ENCODE measurements around the gene INSL4. TPM values are rescaled to one million over a fixed set of nuclear protein-coding genes. Genes with fewer than 3 reads are reported as not detected.

Gene INSL4
- total RNA-seq, 1 experiment from 2014 or later = not detected

GRCh38 chr9:5195463-5195862 lies 35.8 kb upstream of the INSL4 start:
- no peak for TF ChIP-seq CTCF (conservative IDR thresholded peaks at IDR 0.05)
- no peak for DNase-seq
- Histone ChIP-seq H2BK20ac (ENCODE audit: low read depth, low read length, poor library complexity, severe bottlenecking) (no peak overlapping the region), H3K23me2 (ENCODE audit: insufficient read length, low read depth, low read length, poor library complexity, severe bottlenecking) (no peaks in the 10 kb centered on the region), H2AFZ (ENCODE audit: low read length) (no peak overlapping the region), H3K14ac (ENCODE audit: insufficient read depth, low read length) (no peak overlapping the region), H4K8ac (replicated peaks; ENCODE audit: insufficient read length, low read depth, low read length) (no peak overlapping the region), H3K27ac (ENCODE audit: insufficient read length, low read depth, low read length) (no peak overlapping the region), H3K9ac (ENCODE audit: extremely low read depth, insufficient read length, low read length) (no peak overlapping the region), H3K27me3 (ENCODE audit: insufficient read depth, low read length) (no peaks in the 10 kb centered on the region), H3T11ph (ENCODE audit: low read length) (no peak overlapping the region), H2AK5ac (ENCODE audit: insufficient read length, low read length) (no peak overlapping the region), H3K23ac (ENCODE audit: insufficient read length, low read depth, low read length) (no peak overlapping the region), H2BK120ac (ENCODE audit: low read depth, low read length, poor library complexity, severe bottlenecking) (no peak overlapping the region), H4K5ac (ENCODE audit: insufficient read length, low read depth, low read length) (no peak overlapping the region), H4K20me1 (ENCODE audit: control insufficient read depth, insufficient read depth, insufficient read length) (no peaks in the 10 kb centered on the region), H3K18ac (ENCODE audit: insufficient read length, low read depth, low read length) (no peak overlapping the region), H2BK5ac (ENCODE audit: insufficient read length, low read length) (no peak overlapping the region), H3K56ac (ENCODE audit: insufficient read length, low read depth, low read length) (no peak overlapping the region), H2BK15ac (ENCODE audit: low read depth, low read length) (no peak overlapping the region), H3K79me2 (ENCODE audit: insufficient read depth, low read length) (no peaks in the 10 kb centered on the region), H3K4me2 (ENCODE audit: insufficient read depth, insufficient read length, low read length) (no peak overlapping the region), H3K79me1 (ENCODE audit: insufficient read depth, low read depth, low read length, poor library complexity, severe bottlenecking) (no peaks in the 10 kb centered on the region), H4K91ac (ENCODE audit: insufficient read length, low read depth, low read length) (no peak overlapping the region), H3K4ac (ENCODE audit: low read depth, low read length) (no peak overlapping the region), H3K4me1 (ENCODE audit: insufficient read depth, low read length) (no peaks in the 10 kb centered on the region), H3K9me3 (ENCODE audit: control insufficient read depth, low read depth, low read length) (no peaks in the 10 kb centered on the region), H2BK12ac (ENCODE audit: insufficient read length, low read depth, low read length) (no peak overlapping the region)
- H3K27ac Mint-ChIP-seq = no peak overlapping the region
- H3K36me3 Mint-ChIP-seq (ENCODE audit: insufficient read depth in 1 of 3, low read depth in 3 of 3) = no peaks in the 10 kb centered on the region
- H3K27me3 Mint-ChIP-seq (ENCODE audit: low read depth) = no peaks in the 10 kb centered on the region
- H3K4me1 Mint-ChIP-seq = 0 out of 4 replicates have a peak, but pooled peaks cover 0 to 3% of the 10 kb centered on the region in 2 experiments
- WGBS (ENCODE audit: extremely low coverage, insufficient read length, low lambda C conversion rate) = no CpG with 5 or more reads among the region's 1 CpG
- H3K4me3 Mint-ChIP-seq = no peak overlapping the region; a peak in 1 of 5 replicates
- peaks cover 0 to 5% of the 10 kb centered on the region in 2 experiments; a peak in 2 of 5 replicates for H3K9me3 Mint-ChIP-seq

All from H9 (cell line).